Mucosa of descending colon (tissue), 3 donors: ENCODE results near the gene DNAH17. TPM values are rescaled to one million over a fixed set of nuclear protein-coding genes. Genes with fewer than 3 reads are reported as not detected.

ENCODE experiments used
- ATAC-seq: fragments of 200-7000 bp; cut with Tn5 transposase; one replicate; pipeline ENCODE4 v1.9.1; 2020; ENCODE audit warnings: mild to moderate bottlenecking, moderate library complexity
- DNase-seq, 3 donors: peaks; one replicate each; pipeline ENCODE4 v3.0.0-alpha.2; 2020
- H3K36me3 ChIP-seq: fragments of 200-600 bp; one replicate; pipeline ENCODE4 v1.8.0; 2021; ENCODE audit warnings: low read depth, mild to moderate bottlenecking
- H3K4me1 ChIP-seq: fragments of 200-600 bp; one replicate; pipeline ENCODE4 v1.8.0; 2021; ENCODE audit warnings: low read depth, mild to moderate bottlenecking
- H3K4me3 ChIP-seq: fragments of 200-600 bp; one replicate; pipeline ENCODE4 v1.8.0; 2021; ENCODE audit warnings: mild to moderate bottlenecking
- H3K9me3 ChIP-seq: fragments of 200-600 bp; one replicate; pipeline ENCODE4 v1.8.0; 2021; ENCODE audit warnings: mild to moderate bottlenecking
- CTCF ChIP-seq: fragments of 200-600 bp; IDR thresholded peaks from one replicate; pipeline ENCODE4 v1.8.0; 2022; ENCODE audit warnings: antibody characterized with exemption, mild to moderate bottlenecking
- intact Hi-C, 2 donors: fragments of 100-400 bp; cut with DNase I in 1 of 2; cut with micrococcal nuclease in 1 of 2; formaldehyde crosslinking; loops; one replicate each; pipeline versions ENCODE4 v1.11.0 to v1.11.1; 2022; cut with DNase I, micrococcal nuclease
- total RNA-seq, 3 donors: library from RNA; stranded (reverse); fragmentation: NEBNext Ultra II Directional in 2 of 3; extraction: Animal tissue kit (Norgen Biotek cat#: 25700) in 2 of 3; gene quantifications; one replicate each; pipeline versions ENCODE4 v1.2.1 to v1.2.4, GENCODE V29; 2021 to 2023
- donor health status: DM: no; HTN: no; CAD: no; lungs with moderate emphysema.
- donor health status: DM: no; HTN: no; CAD: no.
- donor health status: DM: no; HTN: yes; CAD: no.

DNAH17 gene
- total RNA-seq, 3 donors from 2014 or later = 0.06 to 0.17 TPM; not detected in 1

- intact Hi-C loops = no loop called here
- DNase-seq (no peak), ATAC-seq (no peak)
- no peaks in the 10 kb centered on the region for H3K36me3 ChIP-seq
- H3K4me3 ChIP-seq = no peak overlapping the region
- TF ChIP-seq CTCF = no peak
- peaks cover 5% of the 10 kb centered on the region for H3K4me1 ChIP-seq
- no peaks in the 10 kb centered on the region for H3K9me3 ChIP-seq
Observed at GRCh38 chr17:78391843-78392242, 185.4 kb downstream of the DNAH17 start.

GRCh38 chr17:78391051-78391431 lies 186.2 kb downstream of the DNAH17 start:
- DNase-seq (no peak), ATAC-seq (no peak)
- H3K9me3 ChIP-seq = no peaks in the 10 kb centered on the region
- H3K36me3 ChIP-seq = no peaks in the 10 kb centered on the region
- TF ChIP-seq CTCF = no peak
- no peak overlapping the region for H3K4me3 ChIP-seq
- peaks cover 11% of the 10 kb centered on the region for H3K4me1 ChIP-seq
- intact Hi-C loops = no loop called here

GRCh38 chr17:78390241-78391050 lies 186.8 kb downstream of the DNAH17 start:
- no peaks in the 10 kb centered on the region for H3K9me3 ChIP-seq
- TF ChIP-seq CTCF = no peak
- no peaks in the 10 kb centered on the region for H3K36me3 ChIP-seq
- no peak overlapping the region for H3K4me3 ChIP-seq
- DNase-seq = peak in 1 of 3 donors; percentile 26
- ATAC-seq = peak; percentile 16
- intact Hi-C loops = no loop called here
- peaks cover 17% of the 10 kb centered on the region for H3K4me1 ChIP-seq

GRCh38 chr17:78387977-78388941 lies 188.9 kb downstream of the DNAH17 start:
- DNase-seq (peak in 1 of 3 donors; percentile 21), ATAC-seq (peak; percentile 24)
- Histone ChIP-seq H3K4me3 (no peak overlapping the region), H3K9me3 (no peaks in the 10 kb centered on the region), H3K4me1 (peaks cover 33% of the 10 kb centered on the region), H3K36me3 (no peaks in the 10 kb centered on the region)
- no peak for TF ChIP-seq CTCF
- intact Hi-C loops = no loop called here

GRCh38 chr17:78384479-78385175 lies 192.6 kb downstream of the DNAH17 start:
- Histone ChIP-seq H3K9me3 (no peaks in the 10 kb centered on the region), H3K4me1 (peaks cover 50% of the 10 kb centered on the region), H3K36me3 (no peaks in the 10 kb centered on the region), H3K4me3 (no peak overlapping the region)
- ATAC-seq (no peak), DNase-seq (no peak)
- TF ChIP-seq CTCF = no peak
- intact Hi-C loops = no loop called here
